Astrocyte (in vitro differentiated cells and primary cell): ENCODE measurements around the gene NUDT16L1.

ENCODE experiments used
- EZH2 ChIP-seq: IDR thresholded peaks from 2 replicates; pipeline ENCODE4 v1.6.1; 2012; ENCODE audit warnings: mild to moderate bottlenecking, low read length, inconsistent platforms; ENCODE audit not compliant: insufficient read depth
- TF ChIP-seq, protein P1 (sequence below): IDR thresholded peaks from 2 replicates; pipeline ENCODE4 v1.5.1; 2011; ENCODE audit warnings: low read depth, mild to moderate bottlenecking, inconsistent platforms, low read length, moderate library complexity; ENCODE audit not compliant: insufficient read depth

DNA sequence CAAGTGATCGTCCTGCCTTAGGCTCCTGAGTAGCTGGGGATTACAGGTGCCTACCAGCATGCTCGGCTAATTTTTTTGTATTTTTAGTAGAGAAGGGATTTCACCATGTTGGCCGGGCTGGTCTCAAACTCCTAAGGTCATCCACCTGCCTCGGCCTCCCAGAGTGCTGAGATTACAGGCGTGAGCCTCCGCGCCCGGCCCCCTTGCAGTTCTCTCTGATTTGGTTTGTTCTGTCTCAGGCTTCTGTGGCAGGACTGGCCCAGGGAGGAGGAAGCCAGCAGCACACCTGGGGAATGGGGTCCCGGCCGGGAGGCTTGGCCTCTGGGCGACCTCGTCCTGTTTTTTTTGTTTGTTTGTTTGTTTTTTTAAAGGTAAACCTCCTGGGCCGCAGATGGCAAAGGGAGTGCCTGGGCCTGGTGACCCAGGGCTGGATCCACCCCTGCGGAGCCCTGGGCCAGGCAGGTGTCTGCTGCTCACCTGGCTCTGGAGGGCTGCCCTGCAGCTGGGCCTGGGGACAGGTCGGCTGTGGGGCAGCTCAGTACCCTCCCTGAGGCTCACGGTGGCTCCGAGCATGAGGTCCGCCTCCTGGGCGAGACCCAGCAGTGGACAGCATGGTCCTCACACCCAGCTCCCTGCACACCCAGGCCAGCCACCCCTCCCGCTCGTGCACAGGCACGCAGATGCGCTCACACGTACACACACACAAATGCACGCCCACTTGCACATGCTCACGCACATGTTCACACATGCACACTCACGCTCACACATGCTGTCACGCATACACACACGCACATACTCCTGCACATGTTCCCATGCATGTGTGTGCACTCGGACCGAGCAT is 3.3 kb upstream of the NUDT16L1 start:
- no peak for TF ChIP-seq EZH2
- TF ChIP-seq, protein P1, sequence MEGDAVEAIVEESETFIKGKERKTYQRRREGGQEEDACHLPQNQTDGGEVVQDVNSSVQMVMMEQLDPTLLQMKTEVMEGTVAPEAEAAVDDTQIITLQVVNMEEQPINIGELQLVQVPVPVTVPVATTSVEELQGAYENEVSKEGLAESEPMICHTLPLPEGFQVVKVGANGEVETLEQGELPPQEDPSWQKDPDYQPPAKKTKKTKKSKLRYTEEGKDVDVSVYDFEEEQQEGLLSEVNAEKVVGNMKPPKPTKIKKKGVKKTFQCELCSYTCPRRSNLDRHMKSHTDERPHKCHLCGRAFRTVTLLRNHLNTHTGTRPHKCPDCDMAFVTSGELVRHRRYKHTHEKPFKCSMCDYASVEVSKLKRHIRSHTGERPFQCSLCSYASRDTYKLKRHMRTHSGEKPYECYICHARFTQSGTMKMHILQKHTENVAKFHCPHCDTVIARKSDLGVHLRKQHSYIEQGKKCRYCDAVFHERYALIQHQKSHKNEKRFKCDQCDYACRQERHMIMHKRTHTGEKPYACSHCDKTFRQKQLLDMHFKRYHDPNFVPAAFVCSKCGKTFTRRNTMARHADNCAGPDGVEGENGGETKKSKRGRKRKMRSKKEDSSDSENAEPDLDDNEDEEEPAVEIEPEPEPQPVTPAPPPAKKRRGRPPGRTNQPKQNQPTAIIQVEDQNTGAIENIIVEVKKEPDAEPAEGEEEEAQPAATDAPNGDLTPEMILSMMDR, result no peak
